Uterus (tissue), 2 donors: Measurements from ENCODE around the gene MEMO1.

ENCODE experiments used
- CTCF ChIP-seq, 4 experiments: fragments of 200-600 bp in 2 of 4; fragments of 450-650 bp in 2 of 4; sonication (generic) in 2 of 4; IDR thresholded peaks; one replicate each; pipeline ENCODE4 v1.5.1; 2016 to 2019; ENCODE audit warnings: antibody characterized with exemption in 4 of 4, mild to moderate bottlenecking in 2 of 4, moderate library complexity in 1 of 4
- POLR2A ChIP-seq, 2 donors: fragments of 450-650 bp; IDR thresholded peaks; one replicate each; pipeline ENCODE4 v1.6.1; 2016; ENCODE audit warnings: antibody characterized with exemption in 2 of 2, mild to moderate bottlenecking in 1 of 2, moderate library complexity in 1 of 2

GRCh38 chr2:31979956-31980355 is 30.9 kb downstream of the MEMO1 start:
- TF ChIP-seq POLR2A (IDR thresholded peaks at IDR 0.05) (no peak), CTCF (IDR thresholded peaks at IDR 0.05) (no peak)
